LNCaP clone FGC (cell line): Measurements from ENCODE around the gene SPATA16.
A peak's percentile ranks its signal among the peaks of the same experiment; 100 is the strongest.
"Not testable (repeated sequence)": the region's sequence is repeated elsewhere in the genome, so short reads cannot be mapped to it uniquely, and the experiment has no call there.

Experiments used
- DNase-seq: peaks from one replicate; pipeline ENCODE4 v3.0.0-alpha.2; 2011; ENCODE audit warnings: low read depth
- H3K4me3 ChIP-seq: 2 replicates; pipeline ENCODE4 v1.5.1; 2011; ENCODE audit warnings: mild to moderate bottlenecking, low read depth, low read length, control low read depth
- CTCF ChIP-seq: IDR thresholded peaks from 2 replicates; pipeline ENCODE4 v1.5.1; 2012; ENCODE audit warnings: mild to moderate bottlenecking; ENCODE audit not compliant: control insufficient read depth, insufficient read depth; ENCODE audit errors: extremely low read depth

SPATA16 gene

GRCh38 chr3:172868582-172869200 is 272.3 kb downstream of the SPATA16 start:
- DNase-seq, result no peak
- no peak for TF ChIP-seq CTCF
- H3K4me3 ChIP-seq, result no peak overlapping the region

GRCh38 chr3:172866726-172867350 is 274.2 kb downstream of the SPATA16 start:
- DNase-seq, H3K4me3 ChIP-seq: not testable (repeated sequence)

- H3K4me3 ChIP-seq, result no peak overlapping the region
- no peak for TF ChIP-seq CTCF
- no peak for DNase-seq
These were observed 282.0 kb downstream of the SPATA16 start for GRCh38 chr3:172859041-172859440.

GRCh38 chr3:172856795-172857742 is 284.0 kb downstream of the SPATA16 start:
- no peak overlapping the region for H3K4me3 ChIP-seq
- no peak for TF ChIP-seq CTCF
- DNase-seq, result peak; percentile 31

GRCh38 chr3:172855037-172855436 is 286.0 kb downstream of the SPATA16 start:
- H3K4me3 ChIP-seq, result no peak overlapping the region
- DNase-seq, result no peak
- no peak for TF ChIP-seq CTCF

- DNase-seq, result no peak
- TF ChIP-seq CTCF, result no peak
- no peak overlapping the region for H3K4me3 ChIP-seq
These were observed 286.9 kb downstream of the SPATA16 start for GRCh38 chr3:172853921-172854666.

GRCh38 chr3:172853005-172853404 is 288.0 kb downstream of the SPATA16 start:
- DNase-seq, result no peak
- H3K4me3 ChIP-seq, result no peak overlapping the region
- TF ChIP-seq CTCF, result no peak
